ENCODE measurements around the gene FLT4.

The FLT4 gene

DNA sequence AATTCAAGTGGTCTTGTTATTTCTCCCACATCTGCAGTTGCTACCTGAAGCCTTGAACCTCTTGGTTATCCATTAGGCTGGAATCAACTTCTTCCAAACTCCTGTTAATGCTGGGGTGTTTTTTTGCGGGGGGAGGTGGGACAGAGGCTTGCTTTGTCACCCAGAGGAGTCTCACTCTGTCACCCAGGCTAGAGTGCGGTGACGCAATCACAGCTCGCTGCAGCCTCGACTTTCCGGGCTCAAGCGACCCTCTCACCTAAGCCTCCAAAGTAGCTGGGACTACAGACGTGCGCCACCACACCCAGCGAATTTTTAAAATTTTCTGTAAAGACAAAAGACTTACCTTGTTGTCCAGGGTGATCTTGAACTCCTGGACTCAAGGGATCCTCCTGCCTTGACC, 62.5 kb downstream of the FLT4 start:
- no peak for DNase-seq

DNA sequence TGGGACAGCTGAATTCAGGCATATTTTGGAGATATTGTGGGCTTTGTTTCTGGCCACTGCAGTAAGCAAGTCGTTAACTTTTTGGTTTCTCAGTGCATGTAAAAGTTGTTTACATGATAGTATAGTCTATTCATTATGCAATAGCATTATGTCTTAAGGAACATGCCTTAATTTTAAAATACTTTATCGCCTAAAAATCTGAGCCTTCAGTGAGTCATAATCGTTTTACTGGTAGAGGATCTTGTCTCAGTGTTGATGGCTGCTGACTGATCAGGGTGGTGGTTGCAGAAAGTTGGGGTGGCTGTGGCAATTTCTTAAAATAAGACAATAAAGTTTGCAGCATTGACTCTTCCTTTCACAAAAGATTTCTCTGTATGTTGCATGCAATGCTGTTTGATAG, 63.2 kb downstream of the FLT4 start:
- no peak for DNase-seq

DNA sequence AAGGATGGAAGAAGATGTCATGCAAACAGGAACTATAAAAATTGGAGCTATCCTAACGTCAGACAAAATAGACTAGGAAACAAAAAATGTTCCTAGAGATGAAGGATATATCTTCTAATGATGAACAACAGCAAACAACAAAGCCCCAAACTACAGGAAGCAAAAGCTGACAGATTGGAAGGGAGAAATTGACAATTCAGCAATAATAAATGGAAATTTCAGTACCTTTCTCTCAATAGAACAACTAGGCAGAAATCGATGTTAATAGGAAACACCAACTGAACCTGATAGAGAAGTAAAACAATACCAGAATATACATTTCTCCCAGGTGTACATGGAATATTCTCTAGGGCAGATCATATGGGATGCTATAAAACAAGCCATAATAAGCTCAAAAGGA, 65.7 kb downstream of the FLT4 start:
- no peak for DNase-seq

DNA sequence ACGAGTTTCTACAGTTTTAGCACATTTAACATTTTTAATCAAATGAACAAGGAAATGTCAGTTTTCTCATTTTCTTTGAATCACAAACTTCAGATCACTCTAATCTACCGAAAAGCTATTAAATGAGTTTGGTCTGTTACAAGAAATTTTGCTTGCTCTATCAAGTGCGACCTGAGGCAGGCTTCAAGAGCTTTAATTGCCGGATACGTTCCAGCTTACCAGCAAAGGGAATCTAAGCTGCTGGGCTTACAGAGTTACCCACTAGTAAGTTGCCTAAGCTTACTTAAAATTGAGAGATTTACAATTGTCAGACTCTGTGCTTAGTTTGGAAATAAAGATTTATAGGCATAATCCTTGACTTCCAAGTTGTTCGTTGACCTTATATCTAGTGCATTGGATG, 68.7 kb downstream of the FLT4 start:
- peak; percentile 7 for DNase-seq

DNA sequence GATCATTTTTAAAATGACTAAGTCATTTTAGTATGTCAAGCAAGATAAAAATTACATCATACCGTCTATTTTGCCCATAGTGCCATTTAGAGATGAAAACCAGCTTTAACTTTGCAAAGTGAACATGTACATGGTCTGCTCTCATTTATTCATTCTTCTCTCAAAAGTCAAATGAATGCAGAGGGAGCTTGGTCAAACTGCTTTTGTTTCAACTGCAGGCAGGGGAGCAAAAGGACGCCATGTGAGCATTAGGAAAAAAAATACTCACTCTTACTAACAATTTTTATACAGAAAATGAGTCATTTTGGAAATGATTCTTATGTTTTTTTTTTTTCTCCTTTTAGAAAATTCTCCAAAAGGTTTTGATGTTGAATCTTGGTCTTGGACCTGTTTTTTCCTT, 73.8 kb downstream of the FLT4 start:
- no peak for DNase-seq

DNA sequence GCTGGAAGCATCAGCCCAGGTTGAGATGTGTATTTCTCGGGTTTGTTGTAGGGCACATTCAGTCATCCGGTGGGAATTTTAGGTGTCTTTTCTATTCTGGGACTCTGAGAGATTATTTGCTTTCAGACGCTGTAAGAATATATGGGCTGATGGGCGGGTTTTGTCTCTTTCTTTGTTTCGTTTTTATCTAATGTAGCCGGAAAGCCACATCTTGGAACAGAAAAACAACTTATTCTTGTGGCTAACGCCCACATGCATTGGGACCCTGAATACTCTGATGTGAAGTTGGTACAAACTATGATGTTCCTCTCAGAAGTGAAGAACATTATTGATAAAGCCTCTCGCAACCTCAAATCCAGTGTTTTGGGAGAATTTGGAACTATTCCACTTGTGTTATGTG, 80.5 kb downstream of the FLT4 start:
- DNase-seq, result no peak

DNA sequence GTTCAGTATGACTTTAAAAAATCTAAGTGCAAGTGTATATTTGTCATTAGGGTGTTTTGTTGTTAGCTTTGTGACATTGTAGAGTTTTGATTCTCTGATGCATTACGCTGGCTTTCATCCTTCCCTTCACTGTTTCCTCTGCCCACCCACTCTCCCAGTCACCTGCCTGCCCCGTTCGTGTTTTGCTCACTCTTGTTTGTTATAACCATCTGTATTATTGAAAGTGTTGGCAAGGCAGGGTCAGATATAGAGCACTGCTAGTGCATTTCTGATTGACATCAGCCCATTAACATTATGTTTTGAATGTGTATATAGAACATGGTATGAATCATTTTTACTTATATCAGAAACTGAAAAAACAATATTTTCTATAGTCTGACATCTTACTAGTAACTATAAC, 85.4 kb downstream of the FLT4 start:
- DNase-seq, result no peak

DNA sequence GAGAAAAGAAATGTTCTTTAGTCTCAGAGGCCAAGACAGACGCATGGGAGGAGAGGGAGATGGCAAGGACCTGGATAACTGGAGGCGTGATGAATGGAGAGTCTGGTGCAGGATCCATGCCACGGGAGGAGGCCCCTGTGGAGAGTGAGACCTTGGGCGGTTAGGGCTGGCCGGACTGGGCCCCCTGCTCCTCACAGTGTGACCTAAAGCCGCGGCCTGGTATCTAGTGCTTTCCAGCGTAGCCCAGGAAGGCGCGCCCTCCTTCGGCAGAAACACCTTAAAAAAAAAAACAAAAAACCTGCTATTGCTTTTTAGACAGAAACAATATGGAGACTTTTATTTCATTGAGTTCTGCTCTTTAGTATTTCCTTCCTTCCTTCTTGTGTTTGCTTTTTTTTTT, 91.2 kb downstream of the FLT4 start:
- no peak for DNase-seq

DNA sequence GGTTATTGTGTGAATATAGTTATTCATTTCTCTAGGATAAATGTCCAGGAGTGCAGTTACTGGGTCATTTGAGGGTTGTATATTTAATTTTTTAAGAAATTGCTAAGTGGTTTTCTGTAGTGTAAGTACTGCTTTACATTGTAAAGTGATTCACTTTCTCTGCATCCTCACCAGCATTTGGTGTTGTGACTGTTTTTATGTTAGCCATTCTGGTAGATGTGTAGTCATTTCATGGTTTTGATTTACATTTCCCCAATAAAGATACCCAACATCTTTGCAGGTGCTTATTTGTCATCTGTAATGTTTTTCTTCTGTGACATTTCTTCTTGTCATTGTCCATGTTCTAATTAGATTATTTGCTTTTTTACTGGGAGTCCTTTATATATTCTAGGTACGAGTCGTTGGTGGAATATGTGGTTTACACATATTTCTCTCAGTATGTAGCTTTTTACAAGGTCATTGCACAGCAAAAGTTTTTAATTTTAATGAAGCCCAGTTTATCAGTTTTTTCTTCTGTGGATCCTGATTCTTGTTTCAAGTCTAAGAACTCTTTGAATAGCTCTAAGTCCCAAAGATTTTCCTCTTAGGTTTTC, 92.1 kb downstream of the FLT4 start:
- DNase-seq, result no peak

DNA sequence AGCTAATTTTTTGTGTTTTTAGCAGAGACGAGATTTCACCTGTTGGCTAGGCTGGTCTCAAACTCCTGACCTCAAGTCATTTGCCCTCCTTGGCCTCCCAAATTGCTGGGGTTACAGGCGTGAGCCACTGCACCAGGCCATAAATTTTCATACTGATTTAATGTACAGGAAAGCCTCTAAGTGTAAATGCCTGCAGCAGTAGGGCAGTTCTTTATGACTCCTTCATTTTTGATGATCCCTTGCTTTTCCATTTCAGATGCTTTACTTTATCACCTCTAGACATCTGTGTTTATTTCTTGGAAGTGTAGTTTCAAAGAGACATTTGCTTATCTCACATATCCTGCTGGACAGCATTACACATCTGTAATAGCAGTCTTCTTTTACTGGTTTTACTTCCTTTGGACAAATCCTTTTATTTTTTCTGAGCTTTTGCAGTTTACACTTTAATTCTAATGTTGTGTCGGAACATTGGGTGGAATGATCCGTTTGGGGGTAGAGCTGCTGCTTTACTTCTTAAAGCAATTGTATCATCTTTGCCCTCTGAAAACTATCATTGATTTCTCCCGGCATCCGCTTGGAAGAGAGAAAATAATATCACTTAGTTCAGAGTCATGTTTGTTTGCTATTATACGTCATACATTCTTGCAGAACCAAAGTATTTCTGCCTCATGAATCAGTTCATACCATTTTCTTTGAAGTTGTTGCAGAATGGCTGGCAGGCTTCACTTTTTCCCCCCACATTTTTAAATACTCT, 94.1 kb downstream of the FLT4 start:
- DNase-seq, result no peak

DNA sequence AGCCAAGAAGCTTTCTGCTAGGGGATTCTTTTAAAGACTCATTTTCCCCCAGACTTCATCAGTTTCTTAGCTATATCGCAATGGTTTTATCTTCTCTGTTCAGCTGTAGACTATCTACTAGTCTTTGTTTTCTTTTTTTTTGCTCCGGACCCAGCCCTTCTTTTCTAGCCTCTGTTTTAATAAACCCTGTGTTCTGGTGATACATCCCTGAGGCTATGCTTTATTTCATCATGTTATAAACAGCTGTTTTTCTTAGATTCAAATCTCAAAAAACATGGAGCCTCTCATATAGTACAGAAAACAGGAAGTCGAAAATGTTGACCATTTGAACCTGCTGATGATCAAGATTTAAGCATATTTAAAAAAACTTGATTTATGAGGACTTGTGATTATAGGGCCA, 95.9 kb downstream of the FLT4 start:
- no peak for DNase-seq

Data from eye (tissue), 1 donor.